Activated T-cell treated with anti-CD3 and anti-CD28 coated beads, Interleukin-2, amount 50 U/mL, for 24 hours (primary cell): ENCODE data around the gene GTF3C1.

Experiments used
- DNase-seq: peaks from one replicate; pipeline ENCODE4 v3.0.0-alpha.2; 2020
- H3K27ac Mint-ChIP-seq: 2 replicates; pipeline ENCODE4 v1.8.0; 2020; ENCODE audit warnings: mild to moderate bottlenecking, mixed read lengths
- H3K27me3 Mint-ChIP-seq: 2 replicates; pipeline ENCODE4 v1.8.0; 2020; ENCODE audit warnings: mixed read lengths
- H3K36me3 Mint-ChIP-seq: 2 replicates; pipeline ENCODE4 v1.8.0; 2020; ENCODE audit warnings: low read depth, mixed read lengths
- H3K4me1 Mint-ChIP-seq: 2 replicates; pipeline ENCODE4 v1.8.0; 2020; ENCODE audit warnings: low read depth, mixed read lengths
- H3K4me3 Mint-ChIP-seq: 2 replicates; pipeline ENCODE4 v1.8.0; 2020; ENCODE audit warnings: mild to moderate bottlenecking, moderate library complexity, mixed read lengths
- H3K9me3 Mint-ChIP-seq: 2 replicates; pipeline ENCODE4 v1.8.0; 2020; ENCODE audit warnings: mixed read lengths

The GTF3C1 gene

DNA sequence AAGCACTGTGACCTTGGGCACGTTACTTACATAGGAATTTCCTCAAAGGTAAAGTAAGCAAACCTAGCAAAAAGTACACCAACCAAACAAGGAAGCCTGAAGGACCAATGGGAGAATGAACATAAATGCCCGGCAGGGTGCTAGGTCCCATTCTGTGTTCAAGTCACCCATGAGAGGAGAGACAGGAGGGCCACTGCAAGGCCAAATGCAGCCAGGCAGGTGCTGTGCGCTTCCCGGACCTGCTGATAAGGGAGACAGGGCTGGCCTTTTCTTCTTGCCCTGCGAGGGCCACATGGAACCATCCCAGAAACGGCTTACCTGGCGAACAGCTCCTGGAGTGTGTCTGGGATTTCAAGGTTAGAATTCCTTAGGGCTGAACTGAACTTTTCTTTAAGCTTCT lies 69.0 kb downstream of the GTF3C1 start:
- Mint-ChIP-seq H3K9me3 (no peaks in the 10 kb centered on the region), H3K27me3 (no peaks in the 10 kb centered on the region), H3K36me3 (peaks cover 98% of the 10 kb centered on the region), H3K4me1 (no peaks in the 10 kb centered on the region), H3K27ac (no peak overlapping the region), H3K4me3 (no peak overlapping the region)
- DNase-seq, result no peak

DNA sequence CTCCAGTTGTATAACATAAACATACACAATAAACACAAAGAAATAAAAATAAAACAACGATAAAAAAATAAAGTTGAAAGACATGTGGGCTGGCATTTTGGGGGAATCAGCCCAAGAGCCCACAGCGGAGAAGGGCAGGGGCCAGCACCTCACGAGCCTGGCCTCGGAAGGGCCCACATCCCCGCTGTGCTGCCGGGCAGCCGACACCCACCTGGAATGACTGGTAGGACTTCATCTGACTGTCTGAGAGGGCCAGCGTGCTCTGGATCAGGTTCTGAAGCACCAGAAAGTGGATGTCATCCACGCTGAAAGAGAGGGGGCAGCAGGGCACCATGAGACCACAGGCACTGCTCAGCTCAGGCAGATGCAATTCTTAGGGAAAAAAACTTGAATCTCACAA lies 73.5 kb downstream of the GTF3C1 start:
- H3K9me3 Mint-ChIP-seq, result no peaks in the 10 kb centered on the region
- H3K27me3 Mint-ChIP-seq, result no peaks in the 10 kb centered on the region
- H3K36me3 Mint-ChIP-seq, result peaks cover 97% of the 10 kb centered on the region
- no peak overlapping the region for H3K27ac Mint-ChIP-seq
- no peak overlapping the region for H3K4me3 Mint-ChIP-seq
- no peaks in the 10 kb centered on the region for H3K4me1 Mint-ChIP-seq
- DNase-seq, result no peak

DNA sequence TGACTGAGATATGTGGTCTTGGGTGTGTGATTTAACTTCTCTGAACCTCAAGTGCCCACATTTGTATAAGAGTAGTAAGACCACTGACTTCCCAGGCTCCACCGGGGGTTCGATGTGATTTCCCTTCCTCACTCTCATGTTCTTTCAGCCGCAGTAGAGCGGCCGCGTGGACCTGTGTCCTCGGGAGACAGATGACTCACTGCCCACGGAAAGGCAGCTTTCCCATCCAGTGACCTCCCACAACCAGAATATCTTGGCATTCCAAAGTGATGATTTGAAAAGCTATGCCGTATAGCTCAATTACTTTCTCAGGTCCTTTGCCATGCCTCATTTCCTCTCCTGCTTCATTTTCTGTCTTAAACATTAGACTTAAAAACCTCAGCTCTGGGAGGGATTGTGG lies 74.2 kb downstream of the GTF3C1 start:
- H3K36me3 Mint-ChIP-seq, result peaks cover 97% of the 10 kb centered on the region
- DNase-seq, result no peak

DNA sequence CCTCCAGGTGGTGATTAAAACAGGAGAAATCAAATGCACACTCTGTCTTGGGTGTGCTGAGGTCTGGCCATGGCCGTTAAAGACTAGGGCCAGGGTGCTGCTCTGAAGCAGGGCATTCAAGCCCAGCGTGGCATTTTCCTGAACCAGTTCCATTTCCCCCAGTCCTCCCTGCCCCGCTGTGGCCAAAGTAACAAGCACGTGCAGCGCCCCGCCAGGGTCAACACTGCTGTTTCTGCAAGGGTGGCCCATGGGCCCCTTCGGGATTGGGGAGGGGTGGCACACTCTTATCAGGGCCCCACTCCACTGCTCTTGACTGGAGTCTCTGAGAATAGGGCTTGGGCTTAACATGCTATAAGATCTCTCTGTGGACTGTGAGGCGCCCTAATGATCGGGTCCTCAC lies 74.8 kb downstream of the GTF3C1 start:
- H3K27me3 Mint-ChIP-seq, result no peaks in the 10 kb centered on the region
- peaks cover 97% of the 10 kb centered on the region for H3K36me3 Mint-ChIP-seq
- H3K27ac Mint-ChIP-seq, result no peak overlapping the region
- DNase-seq, result no peak
- H3K4me1 Mint-ChIP-seq, result no peaks in the 10 kb centered on the region
- no peaks in the 10 kb centered on the region for H3K9me3 Mint-ChIP-seq
- H3K4me3 Mint-ChIP-seq, result no peak overlapping the region

More for the DNA sequence above, 74.2 kb downstream of the GTF3C1 start:
- no peaks in the 10 kb centered on the region for H3K4me1 Mint-ChIP-seq
- no peak overlapping the region for H3K4me3 Mint-ChIP-seq
- H3K27me3 Mint-ChIP-seq, result no peaks in the 10 kb centered on the region
- no peak overlapping the region for H3K27ac Mint-ChIP-seq
- H3K9me3 Mint-ChIP-seq, result no peaks in the 10 kb centered on the region

DNA sequence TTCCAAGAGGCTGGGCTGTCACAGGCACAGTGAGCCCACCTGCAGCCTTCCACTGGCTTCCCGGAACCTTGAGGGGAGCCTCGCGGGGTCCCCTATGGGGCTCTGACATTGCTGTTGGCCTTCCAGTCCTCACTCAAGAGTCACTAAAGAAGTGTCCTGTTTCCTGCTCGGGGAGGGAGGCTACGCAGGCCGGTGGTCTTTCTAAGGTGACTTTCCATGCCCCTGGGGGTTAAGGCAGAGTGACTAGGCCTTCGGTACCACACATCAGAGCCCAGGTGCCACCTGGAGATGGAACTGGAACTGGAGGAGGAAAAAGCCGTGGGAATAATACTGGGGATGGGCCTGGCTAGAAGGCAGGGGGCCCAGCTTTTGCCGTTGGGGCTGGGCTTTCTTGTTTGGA lies 75.7 kb downstream of the GTF3C1 start:
- H3K4me3 Mint-ChIP-seq, result no peak overlapping the region
- no peaks in the 10 kb centered on the region for H3K27me3 Mint-ChIP-seq
- no peak for DNase-seq
- peaks cover 97% of the 10 kb centered on the region for H3K36me3 Mint-ChIP-seq
- H3K4me1 Mint-ChIP-seq, result no peaks in the 10 kb centered on the region
- no peak overlapping the region for H3K27ac Mint-ChIP-seq
- H3K9me3 Mint-ChIP-seq, result no peaks in the 10 kb centered on the region

DNA sequence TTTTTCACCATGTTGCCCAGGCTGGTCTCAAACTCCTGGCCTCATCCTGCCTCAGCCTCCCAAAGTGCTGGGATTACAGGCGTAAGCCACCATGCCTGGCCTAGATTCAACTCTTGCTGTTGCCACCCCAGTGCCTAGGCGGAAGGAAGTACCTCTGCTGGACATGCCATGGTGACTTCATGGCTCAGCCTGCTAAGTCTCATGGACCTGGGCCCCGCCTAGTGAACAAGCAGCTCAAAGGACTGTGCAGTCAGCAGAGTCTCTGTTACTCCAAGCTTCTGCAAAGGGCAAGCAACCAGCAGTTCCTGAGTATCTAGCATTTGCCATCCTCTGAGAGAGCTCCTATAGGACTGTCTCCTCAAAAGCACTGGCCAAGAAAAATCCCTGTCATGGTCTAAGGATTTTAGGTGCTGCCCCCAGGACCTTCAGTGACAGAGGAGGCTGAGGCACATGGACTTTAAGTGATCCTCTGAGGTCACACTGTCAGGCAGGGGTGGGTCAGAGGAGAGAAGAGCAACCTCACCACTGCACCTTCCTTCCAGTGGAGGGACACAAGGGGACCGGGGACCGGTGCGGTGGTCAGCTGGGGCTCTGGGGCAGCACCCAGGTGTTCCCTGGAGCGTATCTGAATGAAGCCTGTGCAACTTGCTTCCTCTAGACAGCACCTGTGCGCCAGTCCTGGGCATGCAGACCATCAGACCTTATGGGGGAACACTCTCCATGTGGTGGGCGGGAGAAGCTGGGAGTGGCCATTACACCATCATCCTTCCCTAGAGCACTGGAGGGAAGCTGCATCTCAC lies 76.4 kb downstream of the GTF3C1 start:
- H3K27ac Mint-ChIP-seq, result no peak overlapping the region
- H3K4me3 Mint-ChIP-seq, result no peak overlapping the region
- H3K27me3 Mint-ChIP-seq, result no peaks in the 10 kb centered on the region
- no peaks in the 10 kb centered on the region for H3K4me1 Mint-ChIP-seq
- H3K36me3 Mint-ChIP-seq, result peaks cover 97% of the 10 kb centered on the region
- no peak for DNase-seq
- no peaks in the 10 kb centered on the region for H3K9me3 Mint-ChIP-seq

DNA sequence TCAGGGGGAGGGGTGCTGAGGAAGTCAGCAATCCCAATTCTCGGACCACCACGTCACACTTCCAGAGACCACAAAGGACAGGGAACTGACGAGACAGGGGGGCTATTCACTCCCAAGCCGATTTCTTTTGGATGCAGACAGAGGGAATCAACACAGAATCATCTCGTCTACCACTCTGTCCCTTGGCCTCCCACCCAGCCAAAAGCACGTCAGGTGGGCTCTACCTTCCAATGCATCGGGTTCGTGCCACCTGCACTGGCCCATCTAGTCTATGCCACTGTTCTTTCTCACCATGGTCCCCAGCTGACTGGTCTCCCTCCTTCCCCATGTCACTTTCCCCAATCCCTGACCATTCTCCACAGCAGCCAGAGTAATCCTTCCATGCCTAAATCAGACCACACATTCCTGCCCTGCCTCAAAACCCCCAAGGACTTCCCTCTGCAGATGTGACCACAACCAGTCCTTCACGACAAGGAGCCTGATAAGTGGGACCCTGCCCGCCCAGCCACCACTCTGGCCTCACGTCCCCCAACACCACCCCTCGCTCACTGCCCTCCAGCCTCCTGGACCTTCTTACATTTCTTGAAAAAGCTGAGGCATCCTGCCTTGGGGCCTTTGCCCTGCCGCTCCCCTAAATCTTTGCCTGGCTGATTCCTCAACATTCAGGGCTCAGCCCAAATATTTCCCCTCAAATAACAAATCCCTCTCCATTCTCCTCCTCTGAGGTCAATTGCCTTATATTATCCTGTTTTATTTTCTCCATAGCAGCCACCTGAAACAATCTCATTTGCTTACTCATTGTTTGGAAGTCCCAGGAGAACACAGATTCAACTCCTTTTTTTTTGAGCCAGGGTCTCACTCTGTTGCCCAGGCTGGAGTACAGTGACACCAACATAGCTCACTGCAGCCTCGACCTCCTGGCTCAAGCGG lies 77.4 kb downstream of the GTF3C1 start:
- Mint-ChIP-seq H3K36me3 (peaks cover 97% of the 10 kb centered on the region), H3K4me3 (no peak overlapping the region), H3K27me3 (no peaks in the 10 kb centered on the region)

DNA sequence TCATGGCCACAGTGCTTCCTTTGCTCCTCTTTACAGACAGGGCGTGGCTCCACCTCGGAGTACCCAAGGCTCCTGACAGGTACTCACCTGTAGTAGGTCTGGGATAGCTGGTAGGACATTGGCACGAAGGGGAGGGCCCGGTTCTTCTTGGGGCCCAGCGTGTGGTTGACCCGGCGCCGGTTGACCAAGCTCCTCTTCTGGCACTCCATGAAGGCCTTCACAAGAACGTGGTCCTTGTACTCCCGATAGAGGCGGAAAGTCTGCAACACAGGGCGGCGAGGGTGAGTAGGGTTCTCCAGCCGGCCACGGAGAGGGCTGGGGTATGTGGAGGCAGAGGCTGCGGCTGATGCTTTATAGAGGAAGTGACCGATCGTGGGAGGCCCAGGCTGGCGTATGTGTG lies 78.1 kb downstream of the GTF3C1 start:
- Mint-ChIP-seq H3K9me3 (no peaks in the 10 kb centered on the region), H3K4me3 (no peak overlapping the region), H3K36me3 (peaks cover 97% of the 10 kb centered on the region), H3K4me1 (no peaks in the 10 kb centered on the region), H3K27ac (no peak overlapping the region), H3K27me3 (no peaks in the 10 kb centered on the region)
- DNase-seq, result no peak

More for the DNA sequence above, 77.4 kb downstream of the GTF3C1 start:
- Mint-ChIP-seq H3K9me3 (no peaks in the 10 kb centered on the region), H3K27ac (peak overlapping the region; percentile 1), H3K4me1 (no peaks in the 10 kb centered on the region)
- DNase-seq, result no peak

DNA sequence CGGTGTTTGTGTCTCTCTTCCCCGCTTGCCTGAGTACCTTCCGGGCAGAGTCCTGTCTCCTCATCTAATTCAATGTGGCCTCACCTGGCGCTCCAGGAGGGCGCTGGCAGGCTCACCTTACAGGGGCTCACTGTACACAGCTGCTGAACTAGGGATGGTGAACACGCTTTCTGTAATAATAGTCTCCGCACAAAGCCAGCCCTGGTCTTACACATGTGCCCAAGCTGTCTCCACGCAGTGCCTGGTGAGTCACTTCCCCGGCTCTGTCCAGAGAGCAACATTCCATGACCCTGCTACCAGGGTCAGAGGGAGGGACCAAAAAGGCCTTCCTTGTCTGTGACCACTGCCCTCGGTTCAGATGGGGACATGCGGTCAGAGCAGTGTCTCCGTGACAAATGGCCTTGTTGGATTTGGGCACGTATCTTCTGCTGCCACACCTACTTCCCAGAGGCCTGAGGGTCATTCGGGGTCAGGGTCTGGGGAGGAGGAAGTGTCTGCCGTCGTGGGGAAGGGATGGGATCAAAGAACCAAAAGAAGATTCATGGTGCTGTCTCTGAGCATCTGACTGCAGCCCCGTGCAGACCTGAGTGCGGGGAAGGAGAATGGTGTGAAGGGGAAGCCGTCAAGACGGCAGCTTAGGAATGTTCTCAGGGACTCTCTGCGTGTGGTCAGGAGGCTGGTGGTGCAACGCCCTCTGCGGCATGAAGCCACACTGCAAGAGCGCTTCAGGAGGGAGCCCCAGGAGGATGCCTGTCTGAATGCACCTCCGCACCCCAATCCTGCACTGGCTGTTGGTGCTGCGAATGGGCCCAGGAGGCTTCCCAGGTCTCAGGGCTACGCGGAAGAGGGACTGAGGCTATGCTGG lies 78.9 kb downstream of the GTF3C1 start:
- Mint-ChIP-seq H3K36me3 (peaks cover 97% of the 10 kb centered on the region), H3K4me3 (no peak overlapping the region), H3K4me1 (no peaks in the 10 kb centered on the region), H3K27me3 (no peaks in the 10 kb centered on the region), H3K27ac (no peak overlapping the region), H3K9me3 (no peaks in the 10 kb centered on the region)
- DNase-seq, result no peak

DNA sequence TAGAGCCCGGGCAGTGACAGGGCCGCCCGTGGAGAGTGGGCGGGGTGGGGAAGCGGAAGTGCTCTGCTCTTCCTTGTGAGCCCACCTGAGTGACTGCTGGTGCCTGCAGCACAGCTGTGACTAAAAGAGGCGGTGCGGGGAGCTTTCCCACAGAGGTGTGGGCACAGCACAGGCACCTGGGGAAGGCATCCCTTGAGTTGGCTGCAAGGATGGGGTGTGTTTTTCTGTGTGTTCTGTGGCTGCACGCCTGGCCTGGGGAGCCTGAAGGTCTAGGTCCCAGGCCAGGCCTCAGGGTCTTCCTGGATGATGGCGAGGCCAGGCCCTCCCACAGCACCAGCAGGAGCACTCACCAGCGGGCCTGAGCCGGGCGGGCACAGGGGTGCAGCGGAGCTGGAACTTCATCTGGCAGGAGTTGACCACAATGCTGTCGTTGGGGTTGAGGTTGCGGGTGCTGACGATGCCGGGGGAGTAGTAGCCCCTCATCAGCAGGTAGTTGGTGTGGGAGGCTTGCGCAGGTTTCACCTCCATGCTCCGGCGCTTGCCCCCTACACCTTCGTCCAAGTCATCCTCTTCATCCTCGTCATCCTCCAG lies 80.7 kb downstream of the GTF3C1 start:
- Mint-ChIP-seq H3K27ac (no peak overlapping the region), H3K27me3 (no peaks in the 10 kb centered on the region), H3K4me3 (no peak overlapping the region), H3K36me3 (peaks cover 96% of the 10 kb centered on the region), H3K4me1 (peaks cover 8% of the 10 kb centered on the region), H3K9me3 (no peaks in the 10 kb centered on the region)
- no peak for DNase-seq

DNA sequence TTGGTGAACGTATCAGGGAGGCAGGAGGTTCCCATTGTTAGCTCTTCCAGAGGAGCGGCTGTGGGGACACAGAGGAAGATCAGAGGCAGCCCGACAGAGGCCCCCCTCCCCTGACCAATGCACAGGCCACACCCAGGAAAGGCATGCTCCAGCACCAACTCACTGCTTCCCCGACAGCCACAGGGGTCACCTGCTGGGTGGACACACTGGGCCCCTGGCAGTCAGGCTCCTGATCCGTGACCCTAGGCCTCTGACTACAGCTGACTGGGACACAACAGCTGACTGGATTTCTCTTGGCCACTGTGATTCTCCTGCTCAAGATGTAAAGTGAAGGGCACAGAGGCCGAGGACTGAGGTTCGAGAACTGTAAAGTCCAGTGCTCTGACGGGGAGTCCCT lies 84.2 kb downstream of the GTF3C1 start:
- H3K27ac Mint-ChIP-seq, result peak overlapping the region; percentile 34
- H3K36me3 Mint-ChIP-seq, result peaks cover 96% of the 10 kb centered on the region
- no peaks in the 10 kb centered on the region for H3K9me3 Mint-ChIP-seq
- H3K4me3 Mint-ChIP-seq, result no peak overlapping the region
- no peak for DNase-seq
- H3K4me1 Mint-ChIP-seq, result peaks cover 35% of the 10 kb centered on the region
- no peaks in the 10 kb centered on the region for H3K27me3 Mint-ChIP-seq

DNA sequence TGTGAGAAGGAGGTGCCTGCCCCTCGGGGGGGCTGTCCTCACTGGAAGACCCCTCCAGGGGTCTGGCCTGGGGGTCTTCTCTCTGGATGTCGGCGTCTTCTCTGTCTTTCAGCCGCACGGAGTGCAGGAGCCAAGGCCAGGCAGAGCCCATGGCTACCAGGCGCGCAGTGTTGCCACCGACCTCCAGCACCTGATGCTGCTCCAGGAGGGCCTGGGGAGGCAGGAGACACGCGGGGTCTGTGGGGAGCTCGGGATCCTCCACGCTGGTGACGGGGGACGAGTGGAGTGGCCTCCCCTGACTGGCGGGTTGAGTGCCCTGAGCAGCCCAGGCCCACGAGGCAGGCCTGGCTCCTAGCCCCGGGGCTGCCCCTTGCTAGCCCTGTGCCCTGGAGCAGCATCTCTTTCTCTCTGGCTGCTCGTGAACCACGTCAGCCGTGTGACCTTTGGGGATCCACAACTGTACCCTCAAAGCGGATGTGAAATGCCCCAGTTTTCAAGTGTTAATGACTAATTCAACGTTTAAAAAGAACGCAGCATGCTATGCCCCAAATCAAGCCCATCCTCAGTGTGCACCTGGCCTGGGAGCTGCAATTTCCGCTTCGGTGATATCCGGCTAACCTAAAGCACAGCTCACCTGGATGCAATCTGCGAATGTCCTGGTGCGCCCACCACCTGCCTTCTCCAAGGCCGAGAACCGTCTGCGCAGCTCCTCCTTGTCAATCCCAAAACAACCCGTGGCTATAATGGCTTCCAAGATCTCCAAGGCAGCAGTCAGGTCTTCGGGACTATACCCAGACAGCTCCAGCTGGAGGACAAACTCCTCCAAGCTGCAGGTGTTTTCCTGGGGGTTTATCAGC lies 84.9 kb downstream of the GTF3C1 start:
- H3K4me1 Mint-ChIP-seq, result peaks cover 38% of the 10 kb centered on the region
- no peaks in the 10 kb centered on the region for H3K27me3 Mint-ChIP-seq
- H3K36me3 Mint-ChIP-seq, result peaks cover 95% of the 10 kb centered on the region
- peak overlapping the region; percentile 88 for H3K27ac Mint-ChIP-seq
- no peak overlapping the region for H3K4me3 Mint-ChIP-seq
- no peaks in the 10 kb centered on the region for H3K9me3 Mint-ChIP-seq
- no peak for DNase-seq
